Measurements from ENCODE around the gene NHS.
"Not testable (repeated sequence)": the region's sequence is repeated elsewhere in the genome, so short reads cannot be mapped to it uniquely, and the experiment has no call there.

NHS gene

GRCh38 chrX:17497193-17497592, 122.2 kb downstream of the NHS start:
- Mint-ChIP-seq H3K27ac (no peak overlapping the region), H3K36me3 (ENCODE audit: insufficient read depth) (no peaks in the 10 kb centered on the region), H3K9me3 (peaks cover 2% of the 10 kb centered on the region in 2 donors), H3K27me3 (no peaks in the 10 kb centered on the region), H3K4me3 (no peak overlapping the region), H3K4me1 (ENCODE audit: low read depth in 2 of 2) (no peaks in the 10 kb centered on the region)
- no peak for ATAC-seq (replicated peaks)
- DNase-seq: no peak

DNA sequence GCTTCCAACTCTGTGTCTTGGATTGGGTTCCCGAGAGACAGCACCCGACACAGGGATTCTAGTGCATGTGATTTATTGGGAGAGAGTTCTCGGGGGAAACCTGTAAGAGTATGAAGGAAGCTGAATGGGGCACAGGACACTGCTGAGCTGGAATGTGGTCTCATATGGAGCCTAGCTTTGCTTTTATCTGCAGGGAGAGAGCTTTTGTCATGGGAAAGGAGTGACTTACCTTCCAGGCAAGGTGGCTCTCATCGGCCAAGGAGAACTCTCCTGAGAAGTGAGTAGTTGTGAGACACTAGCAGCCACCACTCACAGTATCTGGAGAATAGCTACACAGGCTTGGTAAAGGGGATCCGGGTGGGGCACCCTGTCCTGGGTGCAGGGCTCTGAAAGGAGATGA, 124.5 kb downstream of the NHS start:
- DNase-seq: no peak
- Mint-ChIP-seq H3K4me3 (no peak overlapping the region), H3K4me1 (ENCODE audit: low read depth in 2 of 2) (no peaks in the 10 kb centered on the region), H3K27ac (no peak overlapping the region), H3K36me3 (ENCODE audit: insufficient read depth) (no peaks in the 10 kb centered on the region), H3K9me3 (peaks cover 0 to 2% of the 10 kb centered on the region in 2 donors), H3K27me3 (no peaks in the 10 kb centered on the region)
- no peak for ATAC-seq (replicated peaks)

DNA sequence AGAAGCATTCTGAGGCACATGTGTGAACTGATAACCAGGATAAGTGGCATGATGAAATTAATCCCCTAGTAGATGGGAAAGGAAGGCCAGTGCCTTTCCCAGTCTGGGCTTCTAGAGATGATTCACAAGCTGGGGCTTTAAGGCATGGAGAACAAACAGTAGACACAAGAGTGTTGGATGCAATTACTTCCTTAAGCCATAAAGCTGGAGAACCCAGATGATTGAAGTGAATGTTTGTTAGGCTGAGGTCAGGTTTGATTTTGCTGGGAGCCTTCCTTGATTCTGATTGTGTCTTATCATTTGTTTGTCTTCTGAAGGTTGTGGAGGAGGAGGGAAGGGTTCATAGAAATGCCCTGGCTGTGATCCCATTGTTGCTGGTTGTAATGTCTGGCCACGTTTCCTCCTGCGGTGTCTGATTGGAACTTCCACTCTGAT, 125.2 kb downstream of the NHS start:
- no peak overlapping the region for H3K4me3 Mint-ChIP-seq
- no peak for ATAC-seq (replicated peaks)
- H3K27ac Mint-ChIP-seq: no peak overlapping the region

DNA sequence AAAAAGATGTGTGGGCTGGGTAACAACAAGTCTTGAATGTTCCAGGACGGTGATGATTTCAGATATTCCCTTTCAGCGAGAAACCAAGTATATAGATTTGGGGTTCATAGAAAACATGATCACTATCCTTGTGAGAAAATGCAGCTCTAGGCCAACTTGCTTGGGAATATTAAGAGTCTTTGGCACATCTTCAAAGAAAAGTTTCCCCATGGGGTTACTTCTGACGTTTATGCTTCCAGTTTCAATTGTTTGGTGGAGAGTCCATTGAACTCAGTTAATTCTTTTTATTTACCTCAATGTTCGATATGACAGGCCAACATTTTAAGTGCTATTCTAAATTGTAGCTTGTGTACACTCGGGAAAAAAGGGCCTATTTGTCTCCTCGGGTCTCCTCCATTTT, 126.7 kb downstream of the NHS start:
- no peak for DNase-seq

More for the DNA sequence above, 125.2 kb downstream of the NHS start:
- H3K36me3 Mint-ChIP-seq (ENCODE audit: insufficient read depth): no peaks in the 10 kb centered on the region
- H3K27me3 Mint-ChIP-seq: no peaks in the 10 kb centered on the region
- no peaks in the 10 kb centered on the region for H3K4me1 Mint-ChIP-seq (ENCODE audit: low read depth in 2 of 2)
- H3K9me3 Mint-ChIP-seq: peaks cover 0 to 2% of the 10 kb centered on the region in 2 donors
- DNase-seq: no peak

DNA sequence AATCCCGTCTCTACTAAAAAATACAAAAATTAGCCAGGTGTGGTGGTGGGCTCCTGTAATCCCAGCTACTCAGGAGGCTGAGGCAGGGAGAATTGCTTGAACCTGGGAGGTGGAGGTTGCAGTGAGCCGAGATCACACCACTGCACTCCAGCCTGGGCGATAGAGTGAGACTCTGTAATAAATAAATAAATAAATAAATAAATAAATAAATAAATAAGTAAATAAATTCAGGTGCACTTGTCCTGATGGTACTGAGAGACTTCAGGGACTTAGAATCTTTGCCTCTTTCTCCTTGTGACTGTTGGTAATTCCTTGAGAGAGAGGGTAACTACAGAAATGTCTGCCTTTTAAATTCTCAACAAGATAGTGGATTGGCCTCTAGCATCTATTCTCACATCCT, 131.4 kb downstream of the NHS start:
- not testable (repeated sequence) for H3K36me3 Mint-ChIP-seq (ENCODE audit: insufficient read depth); DNase-seq; H3K9me3 Mint-ChIP-seq; ATAC-seq (replicated peaks); H3K27ac Mint-ChIP-seq; H3K4me3 Mint-ChIP-seq; H3K27me3 Mint-ChIP-seq; H3K4me1 Mint-ChIP-seq (ENCODE audit: low read depth in 2 of 2)

More for the DNA sequence above, 126.7 kb downstream of the NHS start:
- Mint-ChIP-seq H3K4me1 (ENCODE audit: low read depth in 2 of 2) (no peaks in the 10 kb centered on the region), H3K27me3 (no peaks in the 10 kb centered on the region), H3K36me3 (ENCODE audit: insufficient read depth) (no peaks in the 10 kb centered on the region), H3K9me3 (peaks cover 0 to 2% of the 10 kb centered on the region in 2 donors), H3K27ac (no peak overlapping the region), H3K4me3 (no peak overlapping the region)
- no peak for ATAC-seq (replicated peaks)

DNA sequence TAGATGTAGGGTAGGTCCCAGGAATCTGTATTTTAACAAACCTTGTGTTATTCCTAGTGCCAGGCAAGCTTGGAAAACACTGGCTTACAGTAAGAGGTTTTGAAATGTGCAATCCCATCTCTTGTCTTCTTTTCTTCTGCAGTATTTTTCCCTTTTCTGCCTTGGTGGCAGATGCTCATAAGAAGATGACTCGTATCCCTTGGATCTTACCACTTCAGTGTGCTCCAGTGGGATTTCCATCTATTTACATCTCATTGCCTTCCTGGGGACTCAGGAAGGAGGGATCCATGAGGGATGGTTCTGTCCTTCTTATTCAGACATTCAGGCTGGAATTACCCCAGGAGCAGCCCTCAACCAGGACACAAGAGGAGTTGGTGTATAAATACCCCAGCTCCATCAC, 136.6 kb downstream of the NHS start:
- Mint-ChIP-seq H3K4me3 (no peak overlapping the region), H3K4me1 (ENCODE audit: low read depth in 2 of 2) (no peaks in the 10 kb centered on the region), H3K36me3 (ENCODE audit: insufficient read depth) (no peaks in the 10 kb centered on the region), H3K27me3 (no peaks in the 10 kb centered on the region), H3K27ac (no peak overlapping the region), H3K9me3 (no peaks in the 10 kb centered on the region)
- ATAC-seq (replicated peaks): no peak
- DNase-seq: no peak

DNA sequence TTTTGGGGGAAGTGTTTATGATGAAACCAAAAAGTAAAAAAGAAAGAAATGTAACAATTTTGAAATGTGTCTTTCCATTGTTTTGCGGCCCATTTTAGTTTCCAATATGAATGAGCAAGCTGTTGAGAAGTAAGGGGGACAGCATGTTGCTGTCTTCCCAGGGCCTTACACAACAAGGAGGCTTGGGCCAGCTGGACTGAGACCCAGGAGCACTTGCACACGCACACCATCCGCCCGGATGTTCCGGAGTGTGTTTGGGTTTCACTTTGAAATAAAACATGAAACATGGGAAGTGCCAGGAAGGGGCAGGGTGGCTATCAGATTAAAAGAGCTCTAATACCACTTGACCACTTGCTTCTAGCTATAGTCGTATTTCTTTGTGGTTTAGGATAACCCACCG, 144.4 kb downstream of the NHS start:
- Mint-ChIP-seq H3K9me3 (no peaks in the 10 kb centered on the region), H3K4me3 (no peak overlapping the region), H3K27ac (no peak overlapping the region), H3K36me3 (ENCODE audit: insufficient read depth) (no peaks in the 10 kb centered on the region), H3K27me3 (no peaks in the 10 kb centered on the region), H3K4me1 (ENCODE audit: low read depth in 2 of 2) (no peaks in the 10 kb centered on the region)
- ATAC-seq (replicated peaks): no peak
- no peak for DNase-seq

DNA sequence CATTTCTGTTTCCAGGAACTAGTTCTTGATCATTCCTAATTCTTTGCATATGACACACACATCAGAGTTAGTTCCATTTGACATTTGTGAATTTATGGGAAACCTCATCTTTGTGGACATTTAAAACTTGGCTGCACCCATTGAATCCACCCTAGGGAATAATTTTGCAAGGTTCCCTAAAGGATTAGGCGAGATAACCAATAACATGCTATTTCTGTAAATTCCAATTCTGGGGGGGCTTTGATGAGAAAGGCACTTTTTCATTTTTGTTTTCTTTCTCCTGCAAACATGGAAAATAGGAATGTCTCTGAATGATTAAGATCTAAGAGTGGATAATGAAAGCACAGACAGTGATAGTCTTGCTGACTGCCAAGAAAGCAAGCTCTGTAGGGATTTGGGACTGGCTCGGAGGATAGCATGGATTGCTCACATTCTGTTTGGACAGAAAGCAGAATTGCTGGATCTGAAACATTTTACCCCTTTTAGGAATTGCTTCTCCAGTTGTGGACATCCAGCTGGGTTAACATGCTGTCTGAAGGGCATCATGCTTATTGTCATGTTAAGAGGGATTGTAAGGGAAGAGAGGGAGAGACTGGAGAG, 145.1 kb downstream of the NHS start:
- Mint-ChIP-seq H3K9me3 (no peaks in the 10 kb centered on the region), H3K4me3 (no peak overlapping the region), H3K36me3 (ENCODE audit: insufficient read depth) (no peaks in the 10 kb centered on the region), H3K27ac (no peak overlapping the region), H3K4me1 (ENCODE audit: low read depth in 2 of 2) (no peaks in the 10 kb centered on the region), H3K27me3 (no peaks in the 10 kb centered on the region)
- no peak for DNase-seq
- no peak for ATAC-seq (replicated peaks)

GRCh38 chrX:17521871-17522693, 147.1 kb downstream of the NHS start:
- no peaks in the 10 kb centered on the region for H3K4me1 Mint-ChIP-seq (ENCODE audit: low read depth in 2 of 2)
- no peaks in the 10 kb centered on the region for H3K9me3 Mint-ChIP-seq
- H3K36me3 Mint-ChIP-seq (ENCODE audit: insufficient read depth): no peaks in the 10 kb centered on the region
- H3K27ac Mint-ChIP-seq: no peak overlapping the region
- H3K27me3 Mint-ChIP-seq: no peaks in the 10 kb centered on the region
- ATAC-seq (replicated peaks): no peak
- H3K4me3 Mint-ChIP-seq: no peak overlapping the region
- DNase-seq: no peak

DNA sequence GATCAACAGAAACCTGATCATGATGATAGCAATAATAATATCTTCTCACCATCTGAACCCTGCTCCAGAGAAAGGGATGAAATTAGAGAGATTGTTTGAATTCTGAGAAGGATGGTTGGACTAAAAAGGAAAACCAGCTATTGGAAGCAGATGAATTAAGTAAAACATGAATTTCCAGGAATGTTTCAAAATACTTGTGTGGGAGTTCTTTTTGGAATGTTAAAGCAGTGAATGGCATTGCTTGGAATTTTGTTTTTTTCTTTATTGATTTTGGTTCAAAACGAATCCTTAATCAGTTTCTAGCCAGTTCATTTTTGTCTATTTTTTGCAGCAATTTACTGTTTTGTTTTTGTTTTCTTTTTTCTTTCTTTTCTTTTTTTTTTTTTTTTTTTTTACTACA, 150.3 kb downstream of the NHS start:
- ATAC-seq (replicated peaks) (no peak), DNase-seq (no peak)
- Mint-ChIP-seq H3K9me3 (no peaks in the 10 kb centered on the region), H3K4me3 (no peak overlapping the region), H3K36me3 (ENCODE audit: insufficient read depth) (no peaks in the 10 kb centered on the region), H3K4me1 (ENCODE audit: low read depth in 2 of 2) (no peaks in the 10 kb centered on the region), H3K27ac (no peak overlapping the region), H3K27me3 (no peaks in the 10 kb centered on the region)

DNA sequence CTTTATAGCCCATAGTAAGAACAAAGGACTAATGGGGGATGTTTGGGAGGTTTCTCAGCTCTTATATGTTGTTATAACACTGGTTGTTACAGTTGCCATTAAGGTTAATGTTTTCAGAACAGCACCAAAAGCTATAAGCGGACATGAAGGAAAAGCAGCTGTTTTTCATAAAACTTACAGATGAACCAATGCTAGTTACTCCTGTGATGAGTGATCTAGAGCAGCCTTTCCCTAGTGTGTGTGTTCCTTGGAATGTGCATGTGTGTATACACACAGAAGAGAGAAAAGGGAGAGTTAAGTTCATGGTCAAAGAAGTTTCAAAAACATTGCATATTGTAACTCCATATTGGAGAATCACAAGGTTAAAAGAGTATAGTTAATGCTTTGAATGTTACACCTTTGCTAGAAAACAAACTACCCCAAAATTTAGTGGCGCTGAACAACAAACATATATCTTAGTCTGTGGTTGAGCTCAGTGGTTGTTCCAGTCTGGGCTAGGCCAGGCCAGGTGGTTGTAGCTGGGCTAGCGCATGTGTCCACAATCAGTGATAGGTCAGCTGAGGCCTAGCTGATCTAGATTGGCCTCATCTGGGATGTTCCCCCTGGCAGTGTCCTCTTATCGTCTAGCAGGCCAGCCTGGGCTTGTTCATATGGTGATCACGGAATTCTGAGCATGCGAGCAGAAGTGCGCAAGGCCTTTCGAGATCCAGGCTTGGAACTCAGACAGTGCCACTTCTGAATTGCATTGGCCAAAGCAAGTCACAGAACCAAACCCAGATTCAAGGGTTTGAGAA, 151.0 kb downstream of the NHS start:
- ATAC-seq (replicated peaks) (no peak), DNase-seq (no peak)
- Mint-ChIP-seq H3K4me1 (ENCODE audit: low read depth in 2 of 2) (no peaks in the 10 kb centered on the region), H3K9me3 (no peaks in the 10 kb centered on the region), H3K27me3 (no peaks in the 10 kb centered on the region), H3K36me3 (ENCODE audit: insufficient read depth) (no peaks in the 10 kb centered on the region), H3K4me3 (no peak overlapping the region), H3K27ac (no peak overlapping the region)

DNA sequence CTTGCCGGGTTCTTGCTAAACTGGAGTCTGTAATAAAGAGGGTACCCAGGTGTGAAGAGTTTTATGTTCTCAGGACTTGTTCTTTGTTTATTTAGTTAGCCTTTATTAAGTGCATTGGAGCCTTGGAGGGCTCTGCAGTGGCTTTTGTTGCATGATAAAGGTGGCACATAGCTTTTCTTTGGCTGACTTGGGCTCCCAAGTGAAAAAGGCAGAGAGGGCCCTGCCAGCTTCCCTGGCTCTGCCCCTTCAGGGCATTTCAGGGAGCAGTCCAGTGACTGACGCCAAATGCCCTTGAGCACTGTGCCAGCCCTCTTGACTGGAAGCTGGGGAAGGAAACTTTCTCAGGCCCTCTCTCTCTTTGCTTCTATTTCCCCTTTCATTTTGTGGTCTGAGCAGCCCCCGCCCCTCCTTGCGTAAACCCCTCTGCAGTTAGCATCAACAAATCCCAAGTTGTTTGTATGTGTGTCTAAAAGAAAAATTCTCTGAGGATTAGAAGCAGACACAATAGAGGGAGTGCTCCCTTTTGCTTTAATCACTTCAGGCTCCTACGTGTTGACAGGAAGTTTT, 152.2 kb downstream of the NHS start:
- Mint-ChIP-seq H3K4me3 (no peak overlapping the region), H3K27me3 (no peaks in the 10 kb centered on the region), H3K4me1 (ENCODE audit: low read depth in 2 of 2) (no peaks in the 10 kb centered on the region), H3K27ac (no peak overlapping the region), H3K9me3 (no peaks in the 10 kb centered on the region), H3K36me3 (ENCODE audit: insufficient read depth) (no peaks in the 10 kb centered on the region)
- no peak for DNase-seq
- no peak for ATAC-seq (replicated peaks)

DNA sequence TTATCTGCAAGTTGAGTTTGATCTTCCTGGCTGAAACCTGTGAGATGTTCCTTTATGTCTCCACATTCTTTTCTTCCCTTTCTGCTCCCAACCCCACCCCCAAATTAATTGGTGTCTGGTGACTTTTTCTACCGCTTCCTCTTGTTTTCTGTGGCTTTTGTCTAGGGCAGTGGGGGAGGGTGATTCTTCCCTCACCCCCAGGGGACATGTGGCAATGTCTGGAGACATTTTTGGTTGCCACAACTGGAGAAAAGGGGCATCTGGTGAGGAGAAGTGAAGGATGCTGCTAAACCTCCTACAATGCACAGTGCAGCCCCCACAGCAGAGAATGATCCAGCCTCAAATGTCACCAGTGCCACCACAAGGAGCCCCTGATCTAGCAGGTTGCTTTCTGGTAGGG, 152.9 kb downstream of the NHS start:
- no peak for ATAC-seq (replicated peaks)
- no peaks in the 10 kb centered on the region for H3K4me1 Mint-ChIP-seq (ENCODE audit: low read depth in 2 of 2)

More for the DNA sequence above, 152.9 kb downstream of the NHS start:
- H3K27ac Mint-ChIP-seq: no peak overlapping the region
- DNase-seq: no peak
- H3K4me3 Mint-ChIP-seq: no peak overlapping the region
- no peaks in the 10 kb centered on the region for H3K36me3 Mint-ChIP-seq (ENCODE audit: insufficient read depth)
- no peaks in the 10 kb centered on the region for H3K9me3 Mint-ChIP-seq
- H3K27me3 Mint-ChIP-seq: no peaks in the 10 kb centered on the region

All from effector memory CD8-positive, alpha-beta T cell (primary cell).